ENCODE data around the gene PRCC. TPM values are rescaled to one million over a fixed set of nuclear protein-coding genes. Genes with fewer than 3 reads are reported as not detected.
A peak's percentile ranks its signal among the peaks of the same experiment; 100 is the strongest.

Gene PRCC
- total and polyA plus RNA-seq, 2 of the 13 experiments (the other 11 are each of a cell fraction or from before 2014, with no cell fraction given): 24.2 to 40.5 TPM

DNA sequence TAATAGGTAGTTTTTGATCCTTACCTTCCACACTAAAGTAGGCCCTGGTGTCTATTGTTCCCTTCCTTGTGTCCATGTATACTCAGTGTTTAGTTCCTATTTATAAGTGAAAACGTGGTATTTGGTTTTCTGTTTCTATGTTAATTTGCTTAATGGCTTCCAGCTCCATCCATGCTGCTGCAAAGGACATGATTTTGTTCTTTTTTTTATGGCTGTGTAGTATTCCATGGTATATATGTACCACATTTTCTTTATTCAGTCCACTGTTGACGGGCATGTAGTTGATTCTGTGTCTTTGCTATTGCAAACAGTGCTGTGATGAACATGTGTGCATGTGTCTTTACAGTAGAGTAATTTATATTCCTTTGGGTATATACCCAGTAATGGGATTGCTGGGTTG, 20.8 kb downstream of the PRCC start (continued):
- no peak for TF ChIP-seq EEA1 (CRISPR knock-in tag; IDR thresholded peaks at IDR 0.05; ENCODE audit: borderline replicate concordance)

DNA sequence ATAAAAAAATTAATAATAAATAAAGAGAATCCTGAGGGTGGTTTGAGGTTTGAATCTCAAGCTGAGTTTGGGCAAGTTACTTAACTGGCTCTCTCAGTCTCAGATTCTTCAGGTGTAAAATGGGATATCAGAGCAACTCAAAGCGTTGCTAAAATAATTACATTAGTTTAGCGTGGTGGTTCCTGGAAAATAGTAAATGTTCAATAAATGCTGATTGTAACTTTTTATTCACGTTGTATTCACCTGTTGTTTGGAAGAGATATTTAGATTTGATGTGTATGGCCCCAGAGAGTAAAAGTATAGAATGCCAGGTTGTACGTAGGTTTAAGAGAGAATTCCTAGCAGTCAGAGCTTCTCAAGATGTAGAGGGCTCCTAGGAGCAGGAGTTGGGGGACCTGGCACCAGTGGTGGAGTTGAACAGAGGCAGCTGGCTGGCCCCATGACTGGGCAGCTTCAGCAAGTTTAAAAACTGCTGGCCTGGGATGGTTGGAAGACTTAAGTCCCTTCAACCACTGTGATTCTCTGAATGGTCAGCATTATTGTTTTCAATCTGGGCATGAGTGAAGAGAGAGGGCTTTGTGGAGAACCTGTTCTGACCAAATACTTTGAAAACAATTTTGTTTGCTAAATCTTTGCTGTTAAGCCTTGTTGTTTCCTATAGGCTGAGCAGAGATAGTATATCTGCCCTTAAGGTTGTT, 22.4 kb downstream of the PRCC start:
- 87% methylated on average over 4 of the region's 4 CpGs for WGBS (ENCODE audit: low lambda C conversion rate)
- ATAC-seq (no peak), DNase-seq (ENCODE audit: low spot score) (no peak), FAIRE-seq (no peak)
- ChIA-PET CTCF (ENCODE audit: low intra/inter-chr PET ratio, low total read pairs) (no interaction called here), POLR2A (no interaction called here)
- no peaks in the 10 kb centered on the region for H3K27me3 ChIP-seq (ENCODE audit: control insufficient read depth in 1 of 2, insufficient read depth in 2 of 2, low read length in 2 of 2)
- H3K4me1 ChIP-seq (ENCODE audit: insufficient read depth, low read length): peaks cover 18% of the 10 kb centered on the region
- no peaks in the 10 kb centered on the region for H3K79me2 ChIP-seq (ENCODE audit: insufficient read depth, low read length)
- no peaks in the 10 kb centered on the region for H4K20me1 ChIP-seq (ENCODE audit: insufficient read depth, low read length)
- H3K4me3 ChIP-seq (replicated peaks in 1 of 3; ENCODE audit: insufficient read depth in 1 of 3, low read depth in 2 of 3, low read length in 3 of 3): no peak overlapping the region
- BruUV-seq (replicated peaks): TSS peak; percentile 21
- H3K9me3 ChIP-seq (ENCODE audit: low read length): no peaks in the 10 kb centered on the region
- in situ Hi-C loops (cut with HindIII; ENCODE audit: extremely low pct_ligation_motif_present, low pct_unique_long_range_greater_than_20kb) (no loop called here), intact Hi-C loops (cut with micrococcal nuclease; ENCODE audit: unreplicated experiment) (loop anchor here (10.0 kb wide), 1 partner anchor 75 kb away; the partner anchor contains the start of gene NTRK1)
- no peak overlapping the region for H3K27ac ChIP-seq (ENCODE audit: extremely low read length, insufficient read depth, low read length)
- H2AFZ ChIP-seq (ENCODE audit: low read length): no peak overlapping the region
- TF ChIP-seq MED8 (CRISPR knock-in tag; IDR thresholded peaks at IDR 0.05; ENCODE audit: insufficient replicate concordance) (no peak), ELF4 (CRISPR knock-in tag; IDR thresholded peaks at IDR 0.05; ENCODE audit: borderline replicate concordance) (no peak), SOX6 (IDR thresholded peaks at IDR 0.05) (no peak), SOX6 (CRISPR knock-in tag; IDR thresholded peaks at IDR 0.05) (no peak), ZNF878 (CRISPR knock-in tag; IDR thresholded peaks at IDR 0.05) (no peak), FOSL1 (CRISPR knock-in tag; IDR thresholded peaks at IDR 0.05; ENCODE audit: borderline replicate concordance) (no peak), GTF3A (CRISPR knock-in tag; conservative IDR thresholded peaks at IDR 0.05) (no peak), PCBP1 (IDR thresholded peaks at IDR 0.05; ENCODE audit: borderline replicate concordance, low read depth, low read length) (no peak), ZBTB7A (CRISPR knock-in tag; IDR thresholded peaks at IDR 0.05) (no peak), ZNF451 (CRISPR knock-in tag; IDR thresholded peaks at IDR 0.05) (no peak), NFYC (CRISPR knock-in tag; IDR thresholded peaks at IDR 0.05) (no peak), ZNF34 (CRISPR knock-in tag; IDR thresholded peaks at IDR 0.05; ENCODE audit: borderline replicate concordance) (no peak), FOXA1 (IDR thresholded peaks at IDR 0.05) (no peak), FOXA1 (CRISPR knock-in tag; IDR thresholded peaks at IDR 0.05) (no peak), ATAD3A (CRISPR knock-in tag; IDR thresholded peaks at IDR 0.05) (no peak), RARG (CRISPR knock-in tag; IDR thresholded peaks at IDR 0.05; ENCODE audit: low read depth) (no peak)
- TF ChIP-seq, protein P1, sequence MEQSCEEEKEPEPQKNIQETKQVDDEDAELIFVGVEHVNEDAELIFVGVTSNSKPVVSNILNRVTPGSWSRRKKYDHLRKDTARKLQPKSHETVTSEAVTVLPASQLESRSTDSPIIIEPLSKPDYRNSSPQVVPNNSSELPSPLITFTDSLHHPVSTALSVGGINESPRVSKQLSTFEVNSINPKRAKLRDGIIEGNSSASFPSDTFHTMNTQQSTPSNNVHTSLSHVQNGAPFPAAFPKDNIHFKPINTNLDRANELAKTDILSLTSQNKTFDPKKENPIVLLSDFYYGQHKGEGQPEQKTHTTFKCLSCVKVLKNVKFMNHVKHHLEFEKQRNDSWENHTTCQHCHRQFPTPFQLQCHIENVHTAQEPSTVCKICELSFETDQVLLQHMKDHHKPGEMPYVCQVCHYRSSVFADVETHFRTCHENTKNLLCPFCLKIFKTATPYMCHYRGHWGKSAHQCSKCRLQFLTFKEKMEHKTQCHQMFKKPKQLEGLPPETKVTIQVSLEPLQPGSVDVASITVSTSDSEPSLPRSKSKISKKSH (CRISPR knock-in tag; IDR thresholded peaks at IDR 0.05; ENCODE audit: borderline replicate concordance): no peak
- TF ChIP-seq, protein P2, sequence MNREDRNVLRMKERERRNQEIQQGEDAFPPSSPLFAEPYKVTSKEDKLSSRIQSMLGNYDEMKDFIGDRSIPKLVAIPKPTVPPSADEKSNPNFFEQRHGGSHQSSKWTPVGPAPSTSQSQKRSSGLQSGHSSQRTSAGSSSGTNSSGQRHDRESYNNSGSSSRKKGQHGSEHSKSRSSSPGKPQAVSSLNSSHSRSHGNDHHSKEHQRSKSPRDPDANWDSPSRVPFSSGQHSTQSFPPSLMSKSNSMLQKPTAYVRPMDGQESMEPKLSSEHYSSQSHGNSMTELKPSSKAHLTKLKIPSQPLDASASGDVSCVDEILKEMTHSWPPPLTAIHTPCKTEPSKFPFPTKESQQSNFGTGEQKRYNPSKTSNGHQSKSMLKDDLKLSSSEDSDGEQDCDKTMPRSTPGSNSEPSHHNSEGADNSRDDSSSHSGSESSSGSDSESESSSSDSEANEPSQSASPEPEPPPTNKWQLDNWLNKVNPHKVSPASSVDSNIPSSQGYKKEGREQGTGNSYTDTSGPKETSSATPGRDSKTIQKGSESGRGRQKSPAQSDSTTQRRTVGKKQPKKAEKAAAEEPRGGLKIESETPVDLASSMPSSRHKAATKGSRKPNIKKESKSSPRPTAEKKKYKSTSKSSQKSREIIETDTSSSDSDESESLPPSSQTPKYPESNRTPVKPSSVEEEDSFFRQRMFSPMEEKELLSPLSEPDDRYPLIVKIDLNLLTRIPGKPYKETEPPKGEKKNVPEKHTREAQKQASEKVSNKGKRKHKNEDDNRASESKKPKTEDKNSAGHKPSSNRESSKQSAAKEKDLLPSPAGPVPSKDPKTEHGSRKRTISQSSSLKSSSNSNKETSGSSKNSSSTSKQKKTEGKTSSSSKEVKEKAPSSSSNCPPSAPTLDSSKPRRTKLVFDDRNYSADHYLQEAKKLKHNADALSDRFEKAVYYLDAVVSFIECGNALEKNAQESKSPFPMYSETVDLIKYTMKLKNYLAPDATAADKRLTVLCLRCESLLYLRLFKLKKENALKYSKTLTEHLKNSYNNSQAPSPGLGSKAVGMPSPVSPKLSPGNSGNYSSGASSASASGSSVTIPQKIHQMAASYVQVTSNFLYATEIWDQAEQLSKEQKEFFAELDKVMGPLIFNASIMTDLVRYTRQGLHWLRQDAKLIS (CRISPR knock-in tag; IDR thresholded peaks at IDR 0.05): no peak
- H3K9ac ChIP-seq (ENCODE audit: insufficient read depth, low read depth, low read length): no peak overlapping the region
- no peak overlapping the region for H3K4me2 ChIP-seq (ENCODE audit: low read depth, low read length)
- H3K36me3 ChIP-seq (replicated peaks in 1 of 2; ENCODE audit: control insufficient read depth in 1 of 2, insufficient read depth in 2 of 2, low read length in 2 of 2): peaks cover 19 to 68% of the 10 kb centered on the region in 2 experiments
